Keratinocyte (primary cell): Measurements from ENCODE around the gene FAM53B. TPM values are rescaled to one million over a fixed set of nuclear protein-coding genes. Genes with fewer than 3 reads are reported as not detected.

Experiments
- DNase-seq: peaks from one replicate; pipeline ENCODE4 v3.0.0-alpha.2; 2011; ENCODE audit warnings: low read depth, missing footprints, low spot score
- FAIRE-seq: peaks from 2 replicates; lab custom pipeline; 2011; peaks lifted over from hg19 to GRCh38; lab: Jason Lieb, UNC
- H2AFZ ChIP-seq: 2 replicates; pipeline ENCODE4 v1.6.0; 2012; ENCODE audit warnings: low read length, control low read depth, inconsistent platforms; ENCODE audit not compliant: control insufficient read depth
- H3K27ac ChIP-seq: 2 replicates; pipeline ENCODE4 v1.5.1; 2011; ENCODE audit warnings: low read length; ENCODE audit not compliant: control insufficient read depth, insufficient read depth
- H3K27me3 ChIP-seq: 3 replicates; pipeline ENCODE4 v1.6.0; 2011; ENCODE audit warnings: low read length; ENCODE audit not compliant: control insufficient read depth, insufficient read depth; ENCODE audit errors: extremely low read depth
- H3K36me3 ChIP-seq, 2 experiments: 2 replicates in 1 of 2; 3 replicates in 1 of 2; pipeline ENCODE4 v1.5.1; 2011; ENCODE audit warnings: low read length in 2 of 2, mild to moderate bottlenecking in 1 of 2; ENCODE audit not compliant: control insufficient read depth in 2 of 2, insufficient read depth in 2 of 2; ENCODE audit errors: extremely low read depth in 1 of 2
- H3K4me1 ChIP-seq: 3 replicates; pipeline ENCODE4 v1.5.1; 2011; ENCODE audit warnings: low read length; ENCODE audit not compliant: control insufficient read depth, insufficient read depth; ENCODE audit errors: extremely low read depth
- H3K4me2 ChIP-seq: 3 replicates; pipeline ENCODE4 v1.6.0; 2011; ENCODE audit warnings: low read depth, low read length; ENCODE audit not compliant: control insufficient read depth, insufficient read depth; ENCODE audit errors: extremely low read depth
- H3K4me3 ChIP-seq, 3 experiments: fragments of 200-600 bp in 1 of 3; sonication (generic) in 1 of 3; 2 replicates in 2 of 3; 3 replicates in 1 of 3; pipeline ENCODE4 v1.5.1; 2011 to 2016; ENCODE audit warnings: low read length in 3 of 3, mild to moderate bottlenecking in 3 of 3, control low read depth in 2 of 3, inconsistent platforms in 1 of 3, low read depth in 1 of 3, mixed read lengths in 1 of 3, mixed run types in 1 of 3, moderate library complexity in 1 of 3; ENCODE audit not compliant: control insufficient read depth in 2 of 3, insufficient read depth in 2 of 3; ENCODE audit errors: extremely low read depth in 1 of 3
- H3K79me2 ChIP-seq: 2 replicates; pipeline ENCODE4 v1.6.0; 2012; ENCODE audit warnings: low read length; ENCODE audit not compliant: control insufficient read depth, insufficient read depth
- H3K9ac ChIP-seq: 3 replicates; pipeline ENCODE4 v1.6.0; 2011; ENCODE audit warnings: low read length; ENCODE audit not compliant: control insufficient read depth, insufficient read depth; ENCODE audit errors: extremely low read depth
- H3K9me1 ChIP-seq: 3 replicates; pipeline ENCODE4 v1.6.0; 2011; ENCODE audit warnings: low read length; ENCODE audit not compliant: control insufficient read depth, insufficient read depth; ENCODE audit errors: extremely low read depth
- H3K9me3 ChIP-seq: 2 replicates; pipeline ENCODE4 v1.5.1; 2012; ENCODE audit warnings: low read depth, low read length; ENCODE audit not compliant: control insufficient read depth
- H4K20me1 ChIP-seq: 3 replicates; pipeline ENCODE4 v1.6.0; 2011; ENCODE audit warnings: low read length; ENCODE audit not compliant: control insufficient read depth, insufficient read depth; ENCODE audit errors: extremely low read depth
- CTCF ChIP-seq, 3 experiments: IDR thresholded peaks in 1 of 3; conservative IDR thresholded peaks in 1 of 3; optimal IDR thresholded peaks in 1 of 3; 2 replicates in 2 of 3; 3 replicates in 1 of 3; pipeline versions ENCODE3 to v1.5.1; 2011; ENCODE audit warnings: low read length in 3 of 3, mild to moderate bottlenecking in 3 of 3, moderate library complexity in 2 of 3, control low read depth in 1 of 3, inconsistent platforms in 1 of 3; ENCODE audit not compliant: insufficient read depth in 2 of 3; ENCODE audit errors: extremely low read depth in 1 of 3
- EZH2 ChIP-seq: IDR thresholded peaks from one replicate; pipeline ENCODE4 v1.6.1; 2012; ENCODE audit warnings: inconsistent platforms, mild to moderate bottlenecking, low read length, moderate library complexity
- dilution Hi-C: fragments of 300-500 bp; cut with MboI; formaldehyde crosslinking; loops from one replicate; pipeline ENCODE4 v1.7.0; 2020; ENCODE audit warnings: low sequenced_read_pairs; ENCODE audit not compliant: extremely low pct_ligation_motif_present
- polyA plus RNA-seq, 5 experiments: library from polyadenylated mRNA; depleted of rRNA in 3 of 5; stranded (reverse) in 3 of 5; stranded (forward) in 1 of 5; unstranded in 1 of 5; fragments of >200 nt; gene quantifications; 1 replicate in 1 of 5; 2 replicates in 3 of 5; 3 replicates in 1 of 5; pipeline versions ENCODE4 v1.2.1 to v1.2.3, GENCODE V29; 2011 to 2012; ENCODE audit warnings: missing spikeins in 2 of 5, low read depth in 1 of 5, low replicate concordance in 1 of 5

Gene FAM53B
- polyA plus RNA-seq, 1 donor (not counting 4 experiments of a cell fraction or from before 2014, with no cell fraction given): 8.6 TPM

GRCh38 chr10:124725171-124725631, 19.0 kb downstream of the FAM53B start:
- no peaks in the 10 kb centered on the region for H3K9me3 ChIP-seq
- H3K4me3 ChIP-seq: no peak overlapping the region
- TF ChIP-seq EZH2 (no peak), CTCF (optimal IDR thresholded peaks at IDR 0.05 in 1 of 3, IDR thresholded peaks at IDR 0.05 in 1 of 3, conservative IDR thresholded peaks at IDR 0.05 in 1 of 3; ENCODE audit: extremely low read depth in 1 of 3, insufficient read depth in 2 of 3, low read length in 3 of 3) (no peak)
- H3K4me2 ChIP-seq: no peak overlapping the region
- H3K27me3 ChIP-seq: no peaks in the 10 kb centered on the region
- peaks cover 48% of the 10 kb centered on the region for H3K79me2 ChIP-seq
- dilution Hi-C loops: no loop called here
- peaks cover 0 to 8% of the 10 kb centered on the region in 2 experiments for H3K36me3 ChIP-seq
- H3K9ac ChIP-seq: no peak overlapping the region
- DNase-seq (no peak), FAIRE-seq (no peak)
- no peaks in the 10 kb centered on the region for H4K20me1 ChIP-seq
- H3K27ac ChIP-seq: no peak overlapping the region
- no peak overlapping the region for H2AFZ ChIP-seq
- H3K4me1 ChIP-seq: peaks cover 40% of the 10 kb centered on the region
- H3K9me1 ChIP-seq: no peaks in the 10 kb centered on the region

GRCh38 chr10:124724279-124725027, 19.7 kb downstream of the FAM53B start:
- no peak overlapping the region for H3K4me2 ChIP-seq
- H3K36me3 ChIP-seq: peaks cover 0 to 6% of the 10 kb centered on the region in 2 experiments
- dilution Hi-C loops: no loop called here
- no peaks in the 10 kb centered on the region for H3K27me3 ChIP-seq
- H3K4me1 ChIP-seq: peaks cover 42% of the 10 kb centered on the region
- H3K79me2 ChIP-seq: peaks cover 45% of the 10 kb centered on the region
- H2AFZ ChIP-seq: no peak overlapping the region
- FAIRE-seq (no peak), DNase-seq (no peak)
- H3K27ac ChIP-seq: peak overlapping the region; percentile 70
- no peaks in the 10 kb centered on the region for H4K20me1 ChIP-seq
- H3K4me3 ChIP-seq: no peak overlapping the region
- H3K9me1 ChIP-seq: no peaks in the 10 kb centered on the region
- H3K9ac ChIP-seq: no peak overlapping the region
- no peak for TF ChIP-seq EZH2
- TF ChIP-seq CTCF (optimal IDR thresholded peaks at IDR 0.05 in 1 of 3, IDR thresholded peaks at IDR 0.05 in 1 of 3, conservative IDR thresholded peaks at IDR 0.05 in 1 of 3; ENCODE audit: extremely low read depth in 1 of 3, insufficient read depth in 2 of 3, low read length in 3 of 3): no peak
- no peaks in the 10 kb centered on the region for H3K9me3 ChIP-seq
